Liver (tissue), 3 donors: ENCODE data around the gene CCDC54.

Source experiments
- CTCF ChIP-seq: fragments of 150-350 bp; IDR thresholded peaks from 2 replicates; pipeline ENCODE4 v1.5.1; 2017; ENCODE audit warnings: improper control_type of control experiment, low read depth, low read length; ENCODE audit not compliant: missing input control
- GABPA ChIP-seq, 2 donors: IDR thresholded peaks in 1 of 2; conservative IDR thresholded peaks in 1 of 2; 2 replicates each; pipeline ENCODE4 v1.6.1; 2016; ENCODE audit warnings: antibody characterized with exemption in 2 of 2, mild to moderate bottlenecking in 1 of 2, moderate library complexity in 1 of 2
- JUND ChIP-seq, 2 donors: IDR thresholded peaks; 2 replicates each; pipeline ENCODE4 v1.6.1; 2016; ENCODE audit warnings: antibody characterized with exemption in 2 of 2
- ZBTB33 ChIP-seq: IDR thresholded peaks from 2 replicates; pipeline ENCODE4 v1.6.1; 2016; ENCODE audit warnings: antibody characterized with exemption
- donor health status: healthy.
- donor health status: healthy.

GRCh38 chr3:107387555-107387954, 10.3 kb downstream of the CCDC54 start:
- no peak for TF ChIP-seq CTCF
- no peak for TF ChIP-seq ZBTB33
- TF ChIP-seq JUND (IDR thresholded peaks at IDR 0.05): no peak
- no peak for TF ChIP-seq GABPA (IDR thresholded peaks at IDR 0.05 in 1 of 2, conservative IDR thresholded peaks at IDR 0.05 in 1 of 2)
